ENCODE data around the gene SLC16A9. TPM values are rescaled to one million over a fixed set of nuclear protein-coding genes. Genes with fewer than 3 reads are reported as not detected.

The SLC16A9 gene
- total RNA-seq, 1 experiment from 2014 or later = 4.1 TPM

GRCh38 chr10:59607970-59608369, 101.7 kb downstream of the SLC16A9 start:
- Histone ChIP-seq H4K91ac (ENCODE audit: insufficient read length, low read depth, low read length) (no peak overlapping the region), H4K20me1 (ENCODE audit: control insufficient read depth, insufficient read depth, insufficient read length) (no peaks in the 10 kb centered on the region), H3K56ac (ENCODE audit: insufficient read length, low read depth, low read length) (no peak overlapping the region), H3K4me1 (ENCODE audit: insufficient read depth, low read length) (no peaks in the 10 kb centered on the region), H2BK15ac (ENCODE audit: low read depth, low read length) (no peak overlapping the region), H3K18ac (ENCODE audit: insufficient read length, low read depth, low read length) (no peak overlapping the region), H3T11ph (ENCODE audit: low read length) (no peak overlapping the region), H3K14ac (ENCODE audit: insufficient read depth, low read length) (no peak overlapping the region), H4K5ac (ENCODE audit: insufficient read length, low read depth, low read length) (no peak overlapping the region), H2AFZ (ENCODE audit: low read length) (no peak overlapping the region), H3K27me3 (ENCODE audit: insufficient read depth, low read length) (no peaks in the 10 kb centered on the region), H3K9me3 (ENCODE audit: control insufficient read depth, low read depth, low read length) (no peaks in the 10 kb centered on the region), H3K27ac (ENCODE audit: insufficient read length, low read depth, low read length) (no peak overlapping the region), H4K8ac (replicated peaks; ENCODE audit: insufficient read length, low read depth, low read length) (no peak overlapping the region), H2AK5ac (ENCODE audit: insufficient read length, low read length) (no peak overlapping the region), H3K9ac (ENCODE audit: extremely low read depth, insufficient read length, low read length) (no peak overlapping the region), H2BK20ac (ENCODE audit: low read depth, low read length, poor library complexity, severe bottlenecking) (no peak overlapping the region), H3K79me1 (ENCODE audit: insufficient read depth, low read depth, low read length, poor library complexity, severe bottlenecking) (no peaks in the 10 kb centered on the region), H2BK5ac (ENCODE audit: insufficient read length, low read length) (no peak overlapping the region), H3K23me2 (ENCODE audit: insufficient read length, low read depth, low read length, poor library complexity, severe bottlenecking) (no peaks in the 10 kb centered on the region), H2BK12ac (ENCODE audit: insufficient read length, low read depth, low read length) (no peak overlapping the region), H3K23ac (ENCODE audit: insufficient read length, low read depth, low read length) (no peak overlapping the region), H3K79me2 (ENCODE audit: insufficient read depth, low read length) (no peaks in the 10 kb centered on the region), H3K4ac (ENCODE audit: low read depth, low read length) (no peak overlapping the region), H3K4me2 (ENCODE audit: insufficient read depth, insufficient read length, low read length) (no peak overlapping the region), H2BK120ac (ENCODE audit: low read depth, low read length, poor library complexity, severe bottlenecking) (no peak overlapping the region)
- no peaks in the 10 kb centered on the region; the same call in none of the 2 replicates for H3K27me3 Mint-ChIP-seq (ENCODE audit: low read depth)
- H3K4me3 Mint-ChIP-seq = no peak overlapping the region
- no peaks in the 10 kb centered on the region; a peak in 1 of 5 replicates for H3K9me3 Mint-ChIP-seq
- no CpG with 5 or more reads among the region's 4 CpGs for WGBS (ENCODE audit: extremely low coverage, insufficient read length, low lambda C conversion rate)
- no peak for DNase-seq
- TF ChIP-seq CTCF (conservative IDR thresholded peaks at IDR 0.05) = no peak
- peaks cover 0 to 6% of the 10 kb centered on the region in 2 experiments; a peak in 2 of 4 replicates for H3K4me1 Mint-ChIP-seq
- no peaks in the 10 kb centered on the region; a peak in 1 of 7 replicates for H3K36me3 Mint-ChIP-seq (ENCODE audit: insufficient read depth in 1 of 3, low read depth in 3 of 3)
- H3K27ac Mint-ChIP-seq = no peak overlapping the region

Measured in H9 (cell line).